Kidney (tissue), 22 donors: ENCODE measurements around the gene DUS4L. TPM values are rescaled to one million over a fixed set of nuclear protein-coding genes. Genes with fewer than 3 reads are reported as not detected.
A peak's percentile ranks its signal among the peaks of the same experiment; 100 is the strongest.

ENCODE experiments used
- DNase-seq, 5 donors: peaks; one replicate each; pipeline ENCODE4 v3.0.0-alpha.2; 2013 to 2020
- FAIRE-seq: peaks from 2 replicates; lab custom pipeline; 2012; peaks lifted over from hg19 to GRCh38; lab: Jason Lieb, UNC
- H3K27ac ChIP-seq, 2 donors: one replicate each; pipeline ENCODE4 v1.7.0; 2013; ENCODE audit warnings: low read depth in 2 of 2, low read length in 2 of 2, inconsistent platforms in 1 of 2
- H3K27me3 ChIP-seq: one replicate; pipeline ENCODE4 v1.7.1; 2013; ENCODE audit warnings: low read length, inconsistent platforms; ENCODE audit not compliant: control insufficient read depth, insufficient read depth
- H3K36me3 ChIP-seq, 3 donors: one replicate each; pipeline versions ENCODE4 v1.7.0 to v1.7.1; 2013; ENCODE audit warnings: low read length in 3 of 3, control low read depth in 1 of 3, inconsistent platforms in 1 of 3; ENCODE audit not compliant: insufficient read depth in 3 of 3, control insufficient read depth in 2 of 3
- H3K4me1 ChIP-seq, 3 donors: one replicate each; pipeline versions ENCODE4 v1.7.0 to v1.7.1; 2013; ENCODE audit warnings: low read length in 3 of 3, inconsistent platforms in 1 of 3, low read depth in 1 of 3; ENCODE audit not compliant: control insufficient read depth in 2 of 3, insufficient read depth in 2 of 3
- H3K4me3 ChIP-seq, 3 donors: one replicate each; pipeline versions ENCODE4 v1.7.0 to v1.8.1; 2013; ENCODE audit warnings: low read length in 3 of 3, control low read depth in 1 of 3, inconsistent platforms in 1 of 3
- H3K9ac ChIP-seq, 3 donors: one replicate each; pipeline versions ENCODE4 v1.7.0 to v1.7.1; 2013; ENCODE audit warnings: low read length in 3 of 3, control low read depth in 1 of 3, inconsistent platforms in 1 of 3
- H3K9me3 ChIP-seq, 3 donors: one replicate each; pipeline versions ENCODE4 v1.7.0 to v1.7.1; 2013; ENCODE audit warnings: low read length in 3 of 3, control low read depth in 1 of 3, inconsistent platforms in 1 of 3; ENCODE audit not compliant: control insufficient read depth in 2 of 3, insufficient read depth in 1 of 3
- CTCF ChIP-seq: IDR thresholded peaks from 3 replicates; pipeline ENCODE4 v1.5.1; 2012; ENCODE audit warnings: mild to moderate bottlenecking, moderate library complexity, borderline replicate concordance; ENCODE audit not compliant: insufficient read depth; ENCODE audit errors: extremely low read depth
- intact Hi-C: fragments of 100-400 bp; cut with DNase I; formaldehyde crosslinking; loops from one replicate; pipeline ENCODE4 v1.11.1; 2022
- long read RNA-seq, 10 donors: library from polyadenylated mRNA in 1 of 10; unstranded in 1 of 10; transcript quantifications; one replicate each; pipeline ENCODE4 v2.0.0 and lab custom pipeline, GENCODE V29; 2021 to 2026
- polyA plus RNA-seq: library from polyadenylated mRNA; stranded (reverse); fragments of 350-450 nt; fragmentation: Illumina TruSeq; extraction: RNeasy Lipid Tissue Mini Kit (QIAGEN cat#74804); gene quantifications from one replicate; pipeline ENCODE4 v1.2.3, GENCODE V29; 2014; ENCODE audit warnings: low read depth, low replicate concordance; ENCODE audit not compliant: insufficient read depth
- total RNA-seq: library from RNA; stranded (reverse); fragmentation: NEBNext Ultra II Directional; extraction: Animal tissue kit (Norgen Biotek cat#: 25700); gene quantifications from one replicate; pipeline ENCODE4 v1.2.1, GENCODE V29; 2021
- donor health status: control.
- donor health status: control.
- donor health status: control.
- donor health status: control.
- donor health status: control.
- donor health status: DM: yes; HTN: yes; CAD: no.
- donor health status: Normal renal cell carcinoma (clear cell type).

The DUS4L gene, protein sequence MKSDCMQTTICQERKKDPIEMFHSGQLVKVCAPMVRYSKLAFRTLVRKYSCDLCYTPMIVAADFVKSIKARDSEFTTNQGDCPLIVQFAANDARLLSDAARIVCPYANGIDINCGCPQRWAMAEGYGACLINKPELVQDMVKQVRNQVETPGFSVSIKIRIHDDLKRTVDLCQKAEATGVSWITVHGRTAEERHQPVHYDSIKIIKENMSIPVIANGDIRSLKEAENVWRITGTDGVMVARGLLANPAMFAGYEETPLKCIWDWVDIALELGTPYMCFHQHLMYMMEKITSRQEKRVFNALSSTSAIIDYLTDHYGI
- 8.4 TPM for total RNA-seq
- polyA plus RNA-seq, result 7.3 TPM
- long read RNA-seq, donor 1, partial matches to known transcripts, result 0 of 2 reads
- long read RNA-seq, donor 1, other reads (novel, unspliced or antisense), result 0 of 2 reads
- long read RNA-seq, donor 2, partial matches to known transcripts, result 7 of 7 reads
- long read RNA-seq, donor 2, other reads (novel, unspliced or antisense), result 0 of 7 reads
- long read RNA-seq, donor 3, partial matches to known transcripts, result 0 of 1 reads
- long read RNA-seq, donor 3, other reads (novel, unspliced or antisense), result 0 of 1 reads
- long read RNA-seq, donor 4, partial matches to known transcripts, result 0 of 2 reads
- long read RNA-seq, donor 4, other reads (novel, unspliced or antisense), result 0 of 2 reads
- long read RNA-seq, donor 5, result 0 reads
- long read RNA-seq, donor 6, partial matches to known transcripts, result 8 of 13 reads
- long read RNA-seq, donor 6, other reads (novel, unspliced or antisense), result 0 of 13 reads
- long read RNA-seq, donor 7, partial matches to known transcripts, result 0 of 4 reads
- long read RNA-seq, donor 7, other reads (novel, unspliced or antisense), result 3 of 4 reads
- long read RNA-seq, donor 8, partial matches to known transcripts, result 0 of 1 reads
- long read RNA-seq, donor 8, other reads (novel, unspliced or antisense), result 0 of 1 reads
- long read RNA-seq, donor 9, partial matches to known transcripts, result 0 of 1 reads
- long read RNA-seq, donor 9, other reads (novel, unspliced or antisense), result 0 of 1 reads
- long read RNA-seq, donor 10, partial matches to known transcripts, result 5 of 7 reads
- long read RNA-seq, donor 10, other reads (novel, unspliced or antisense), result 0 of 7 reads

GRCh38 chr7:107563775-107564552, at the start of gene DUS4L, which contains the start of gene COG5:
TSS of gene DUS4L (plus strand) at chr7:107563971. CDS start at chr7:107567071, 3,100 bp downstream.
TSS of gene COG5 (minus strand) at chr7:107563920. CDS start at chr7:107563896, 24 bp downstream.
- peak; percentile 91 to 94 (median 94) for DNase-seq
- FAIRE-seq, result no peak
- peaks cover 0 to 14% (median 0%) of the 10 kb centered on the region in 3 donors for H3K4me1 ChIP-seq
- H3K9ac ChIP-seq, result peak within 1 kb of the TSS; percentile 91 to 95 (median 94)
- no peak for TF ChIP-seq CTCF
- H3K4me3 ChIP-seq, result peak within 1 kb of the TSS; percentile 82 to 95 (median 95)
- no peaks in the 10 kb centered on the region for H3K27me3 ChIP-seq
- H3K36me3 ChIP-seq, result no peaks in the 10 kb centered on the region
- H3K27ac ChIP-seq, result peak within 1 kb of the TSS; percentile 90 to 93
- intact Hi-C loops, result no loop called here
- no peaks in the 10 kb centered on the region for H3K9me3 ChIP-seq

DNA sequence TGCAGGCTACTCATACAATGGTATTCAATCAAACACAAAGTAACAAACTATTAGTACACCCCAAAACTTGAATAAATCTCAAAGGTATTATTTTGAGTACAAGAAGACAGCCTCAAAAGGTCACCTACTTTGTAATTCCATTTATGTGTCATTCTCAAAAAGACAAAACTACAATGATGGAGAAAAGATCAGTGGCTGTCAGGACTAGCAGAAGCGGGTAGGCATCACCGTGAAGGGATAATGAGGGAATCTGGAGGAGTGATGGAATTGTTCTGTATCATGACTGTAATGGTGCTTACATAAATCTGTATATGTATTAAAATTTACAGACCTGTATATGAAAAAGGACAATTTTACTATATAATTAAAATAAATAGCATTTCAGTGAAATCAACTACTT, 37.1 kb upstream of the DUS4L start:
- H3K4me3 ChIP-seq, result no peak overlapping the region
- TF ChIP-seq CTCF, result no peak
- no peaks in the 10 kb centered on the region for H3K27me3 ChIP-seq
- intact Hi-C loops, result no loop called here
- no peak overlapping the region for H3K27ac ChIP-seq
- DNase-seq, result no peak
- no peaks in the 10 kb centered on the region for H3K4me1 ChIP-seq
- no peaks in the 10 kb centered on the region for H3K9me3 ChIP-seq
- H3K36me3 ChIP-seq, result no peaks in the 10 kb centered on the region
- no peak overlapping the region for H3K9ac ChIP-seq
- FAIRE-seq, result no peak

DNA sequence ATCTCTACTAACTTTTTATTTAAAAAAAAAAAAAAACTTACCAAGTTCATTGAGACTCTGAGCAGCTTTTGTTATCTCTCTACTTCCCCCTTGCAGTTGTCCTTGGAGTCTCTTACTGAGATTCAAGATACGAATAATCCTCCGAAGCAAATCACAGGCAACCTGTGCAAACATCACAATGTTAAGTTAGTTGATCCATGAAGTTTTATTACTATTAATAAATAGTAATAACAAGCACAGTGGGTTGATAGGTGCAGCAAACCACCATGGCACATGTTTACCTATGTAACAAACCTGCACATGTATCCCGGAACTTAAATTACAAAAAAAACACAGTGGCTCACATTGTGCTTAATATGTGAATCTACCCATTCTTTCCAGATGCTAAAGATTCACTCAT, 36.6 kb upstream of the DUS4L start:
- H3K9ac ChIP-seq, result no peak overlapping the region
- no peaks in the 10 kb centered on the region for H3K27me3 ChIP-seq
- intact Hi-C loops, result no loop called here
- no peak overlapping the region for H3K4me3 ChIP-seq
- H3K36me3 ChIP-seq, result no peaks in the 10 kb centered on the region
- FAIRE-seq (no peak), DNase-seq (no peak)
- no peaks in the 10 kb centered on the region for H3K9me3 ChIP-seq
- H3K27ac ChIP-seq, result no peak overlapping the region
- TF ChIP-seq CTCF, result no peak
- no peaks in the 10 kb centered on the region for H3K4me1 ChIP-seq
